T-helper 22 cell (primary cell): ENCODE results near the gene KCTD10.

Experiments
- DNase-seq: peaks from one replicate; pipeline ENCODE4 v3.0.0-alpha.2; 2020; ENCODE audit warnings: low read depth

The KCTD10 gene, protein sequence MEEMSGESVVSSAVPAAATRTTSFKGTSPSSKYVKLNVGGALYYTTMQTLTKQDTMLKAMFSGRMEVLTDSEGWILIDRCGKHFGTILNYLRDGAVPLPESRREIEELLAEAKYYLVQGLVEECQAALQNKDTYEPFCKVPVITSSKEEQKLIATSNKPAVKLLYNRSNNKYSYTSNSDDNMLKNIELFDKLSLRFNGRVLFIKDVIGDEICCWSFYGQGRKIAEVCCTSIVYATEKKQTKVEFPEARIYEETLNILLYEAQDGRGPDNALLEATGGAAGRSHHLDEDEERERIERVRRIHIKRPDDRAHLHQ

DNA sequence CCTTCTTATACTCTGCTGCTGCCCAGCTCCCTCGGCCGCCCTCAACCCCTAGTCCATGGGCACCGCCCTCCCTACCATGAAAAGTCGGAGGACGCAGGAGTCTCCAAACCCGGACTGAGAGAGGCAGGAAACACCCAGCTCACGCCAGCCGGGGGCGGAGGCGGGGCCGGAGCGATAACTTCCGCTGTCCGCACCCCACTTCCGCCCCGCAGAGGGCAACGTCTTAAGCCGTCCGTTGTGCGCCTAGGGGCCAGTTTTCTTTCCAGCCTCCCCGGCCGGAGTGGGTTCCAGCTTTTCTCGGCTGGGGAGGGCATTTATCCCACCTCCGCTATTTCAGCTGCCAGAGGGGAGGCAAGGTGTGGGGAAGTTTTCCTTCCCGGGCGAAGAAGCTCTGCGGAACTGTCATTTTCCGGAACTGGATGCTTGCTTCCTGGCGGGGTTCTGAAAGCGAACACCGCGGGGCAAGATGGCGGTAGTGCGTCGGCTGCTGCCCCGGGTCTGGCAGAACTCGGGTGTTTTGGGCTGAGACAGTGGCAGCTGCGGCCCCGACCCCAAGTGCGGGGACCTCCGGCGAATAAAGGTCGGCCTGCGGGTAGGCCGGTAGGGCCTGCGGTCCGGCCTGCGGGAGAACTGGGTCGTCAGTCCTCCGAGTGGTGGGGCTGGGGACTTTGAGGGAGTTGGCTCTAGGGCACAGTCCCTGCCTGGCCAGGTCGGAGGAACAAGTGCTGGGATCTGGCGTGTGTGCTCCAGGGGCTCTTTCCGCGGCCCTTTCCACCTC is at the start of gene KCTD10, which contains the start of gene UBE3B:
TSS of gene KCTD10 (minus strand) at position 116 of the 778 bp plus-strand sequence. CDS start at position 78, 38 bp downstream.
TSS of gene UBE3B (plus strand) at position 450 of the 778 bp plus-strand sequence. CDS start 5,918 bp downstream, outside the sequence.
- peak; percentile 74 for DNase-seq

GRCh38 chr12:109525279-109525585 is 48.1 kb upstream of the KCTD10 start:
- DNase-seq = no peak

DNA sequence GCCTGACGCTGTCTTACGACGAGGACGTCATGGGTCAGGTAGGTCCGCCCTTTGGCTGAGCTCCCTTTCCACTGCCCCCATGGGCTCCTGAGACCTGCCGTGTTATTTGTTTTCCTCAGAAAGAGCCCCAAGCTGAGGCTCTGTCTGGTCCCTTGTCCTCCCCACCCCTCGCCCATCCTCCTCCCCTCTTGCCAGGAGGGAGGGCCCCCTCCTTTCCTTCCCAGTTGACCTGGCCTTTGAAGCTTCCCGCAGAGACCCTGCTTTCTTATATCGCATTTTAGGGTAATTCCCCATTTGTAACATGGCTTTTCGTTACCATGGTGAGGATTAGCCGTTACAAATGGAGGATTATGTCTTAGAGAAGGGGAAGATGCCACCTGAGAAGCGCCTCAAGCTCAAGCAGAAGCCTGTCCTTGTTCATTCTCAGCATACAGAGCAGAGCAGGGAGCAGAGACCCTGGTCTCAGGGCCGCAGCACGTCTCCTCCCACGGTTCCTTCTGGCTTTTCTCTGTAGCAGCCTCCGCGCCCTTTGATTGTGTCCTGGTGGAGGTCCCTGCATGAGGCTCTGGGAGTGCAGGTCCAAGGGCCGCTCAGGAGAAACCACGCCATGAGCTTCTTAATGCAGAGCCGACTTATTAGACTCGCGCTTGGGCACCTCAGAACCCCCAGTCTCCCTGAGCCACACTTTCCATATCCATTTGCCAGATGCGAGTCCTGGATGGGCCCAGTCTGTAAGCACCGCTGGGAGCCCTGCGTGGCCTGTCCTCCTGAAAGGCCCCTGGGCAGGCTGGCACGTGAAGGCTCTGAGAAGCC is 47.6 kb upstream of the KCTD10 start:
- DNase-seq = no peak

GRCh38 chr12:109523504-109523903 is 46.4 kb upstream of the KCTD10 start:
- DNase-seq = no peak

GRCh38 chr12:109523071-109523470 is 46.0 kb upstream of the KCTD10 start:
- DNase-seq = no peak

- DNase-seq = no peak
Measured at GRCh38 chr12:109521831-109522230, 44.7 kb upstream of the KCTD10 start.

- DNase-seq = no peak
Measured at GRCh38 chr12:109519787-109520186, 42.7 kb upstream of the KCTD10 start.

DNA sequence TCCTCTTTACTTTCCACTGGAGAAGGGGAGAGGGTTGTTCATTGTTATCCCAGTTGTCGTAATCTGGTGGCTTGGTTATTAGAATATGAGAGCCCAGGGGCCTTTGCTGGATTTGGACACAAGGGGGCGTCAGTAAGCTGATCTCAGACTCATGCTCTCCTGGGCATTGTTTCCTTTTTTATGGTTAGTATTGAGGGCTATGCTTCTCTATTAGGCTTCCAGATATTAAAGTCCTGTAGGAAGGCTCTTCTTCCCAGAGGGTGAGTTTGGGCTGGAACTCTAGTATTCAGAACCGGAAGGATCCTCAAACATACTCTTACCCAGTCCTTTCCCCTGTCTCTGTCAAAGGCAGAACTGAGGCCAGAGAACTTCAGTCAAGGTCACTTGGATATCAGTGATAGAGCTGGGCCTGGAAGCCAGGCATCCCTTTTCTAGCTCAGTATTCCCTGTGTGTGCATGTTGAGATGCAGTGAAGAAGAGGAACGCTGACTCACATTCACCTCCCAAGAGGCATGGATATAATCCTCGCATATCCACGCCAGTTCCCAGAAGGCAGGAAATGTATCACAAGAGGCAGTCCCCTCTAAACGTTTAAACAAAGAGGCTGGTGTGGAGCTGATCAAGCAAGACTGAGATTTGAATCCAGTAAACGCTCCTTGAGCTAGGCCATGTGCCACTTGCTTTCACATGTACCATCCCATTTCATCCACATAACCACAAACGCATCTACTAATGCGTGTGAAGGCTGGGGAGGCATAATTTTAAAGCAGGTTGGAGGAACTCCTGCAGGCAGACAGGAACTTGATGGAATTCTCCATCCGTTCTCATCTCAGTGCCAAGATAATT is 41.9 kb upstream of the KCTD10 start:
- peak; percentile 5 for DNase-seq

DNA sequence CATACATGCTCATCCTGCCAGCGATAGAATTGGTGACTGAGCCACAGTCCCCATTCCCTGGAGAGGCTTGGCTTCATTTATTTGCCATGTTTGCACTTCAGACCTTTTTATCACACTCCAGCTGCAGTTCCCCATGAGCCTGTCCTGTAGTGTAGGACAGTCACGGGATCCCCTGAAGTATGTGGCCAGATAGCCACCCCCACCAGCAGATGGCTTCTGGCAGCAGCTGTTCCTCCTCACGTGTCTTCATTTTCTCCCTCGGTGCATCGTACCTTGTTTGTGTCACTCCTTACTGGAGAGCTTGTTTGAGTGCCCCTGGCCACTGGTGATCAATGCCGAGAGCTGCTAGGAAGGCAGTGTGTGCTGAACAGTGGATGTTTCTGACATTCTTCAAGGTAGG is 40.5 kb upstream of the KCTD10 start:
- DNase-seq = no peak

DNA sequence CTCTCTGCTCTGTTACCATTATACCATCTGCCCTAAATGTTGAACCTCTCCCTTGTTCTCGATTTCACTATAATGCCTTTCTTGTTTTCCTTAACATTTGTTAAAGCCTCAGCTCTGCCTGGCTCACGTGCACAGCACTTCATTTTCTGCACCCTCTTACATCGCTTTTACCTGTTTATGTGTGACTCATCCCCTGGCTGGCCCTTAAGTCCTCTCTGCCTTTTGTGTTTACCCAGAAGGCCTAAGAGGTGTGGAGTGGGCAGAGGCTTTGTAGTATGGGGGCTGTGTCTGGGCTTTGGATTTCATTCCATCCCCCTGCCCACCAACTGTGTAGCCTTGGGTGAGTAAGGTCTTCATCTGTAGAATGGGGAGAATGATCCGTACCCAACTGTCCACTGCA is 36.9 kb upstream of the KCTD10 start:
- no peak for DNase-seq

DNA sequence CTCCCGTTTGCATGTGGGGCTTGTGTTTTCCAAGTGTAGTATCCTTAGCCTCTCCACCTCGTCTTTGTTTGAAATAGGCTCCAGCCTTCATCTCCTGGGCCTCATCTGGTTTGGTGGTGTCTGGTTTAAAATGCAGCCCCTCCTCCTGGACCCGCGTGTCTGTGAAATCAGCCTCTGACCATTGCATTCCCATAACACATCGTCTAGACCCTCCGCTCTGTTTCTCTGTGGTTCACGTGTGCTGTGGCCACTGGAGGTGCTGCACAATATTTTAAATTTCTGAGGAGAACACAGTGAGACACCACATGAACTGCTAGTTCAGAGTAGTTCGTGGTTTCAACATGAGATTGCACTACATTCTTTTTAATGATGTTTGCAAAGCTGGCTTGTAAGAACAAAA is 36.0 kb upstream of the KCTD10 start:
- DNase-seq = no peak

GRCh38 chr12:109512608-109513007 is 35.5 kb upstream of the KCTD10 start:
- no peak for DNase-seq

DNA sequence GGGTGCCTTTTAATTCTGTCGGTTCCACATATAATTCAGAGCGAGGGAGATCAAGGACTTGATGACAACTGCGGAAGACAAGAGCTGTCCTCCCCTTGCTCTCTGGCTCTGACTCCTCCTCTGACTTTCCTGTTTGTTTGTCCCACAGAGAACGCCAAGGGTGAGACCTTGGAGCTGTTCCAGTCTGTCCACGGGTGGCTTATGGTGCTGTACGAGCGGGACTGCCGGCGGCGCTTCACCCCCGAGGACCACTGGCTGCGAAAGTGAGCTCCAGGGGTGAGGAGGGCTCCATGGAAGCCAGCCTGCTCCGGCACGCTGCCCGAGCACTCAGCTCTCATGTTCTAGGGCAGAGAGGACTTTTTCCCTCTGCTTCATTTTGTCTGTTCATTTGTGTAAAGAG is 33.1 kb upstream of the KCTD10 start:
- no peak for DNase-seq

GRCh38 chr12:109504068-109504467 is 27.0 kb upstream of the KCTD10 start:
- no peak for DNase-seq

DNA sequence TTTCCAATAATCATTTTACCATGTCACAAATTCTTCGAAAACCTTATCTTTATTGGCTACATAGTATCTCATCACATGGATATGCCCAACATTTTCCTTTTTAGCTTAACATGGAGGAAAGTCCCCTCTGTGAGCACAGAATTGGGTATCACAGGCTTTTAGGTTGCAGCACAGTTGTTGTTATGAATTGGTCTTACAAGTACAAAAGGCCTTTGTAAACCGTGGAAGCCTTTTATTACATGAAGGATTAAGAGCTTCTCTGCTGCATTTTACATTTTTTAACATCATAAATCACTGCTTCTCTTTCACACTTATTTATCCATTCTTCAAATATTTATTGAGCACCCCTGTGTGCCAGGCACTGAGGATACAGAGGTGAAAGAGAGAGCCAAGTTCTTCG is 26.5 kb upstream of the KCTD10 start:
- no peak for DNase-seq

DNA sequence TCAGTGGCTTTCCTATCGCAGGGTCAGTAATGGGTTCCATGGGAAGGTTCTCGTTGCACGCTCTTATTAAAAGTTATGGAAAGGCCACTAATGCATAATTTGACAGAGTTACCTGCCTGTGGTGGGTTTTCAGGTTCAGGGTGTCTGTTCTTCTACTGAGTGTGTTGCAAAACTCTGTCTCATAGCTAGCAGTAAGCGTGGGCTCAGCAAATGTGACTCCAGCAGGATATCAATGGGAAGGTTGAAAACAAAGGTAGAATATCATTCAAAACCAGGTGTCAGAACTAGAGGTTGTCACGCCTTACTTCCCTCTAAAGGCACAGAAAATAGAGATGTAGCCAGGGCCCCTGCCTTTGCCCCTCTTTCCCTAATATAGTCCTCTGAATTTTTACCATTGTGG is 25.2 kb upstream of the KCTD10 start:
- no peak for DNase-seq

- no peak for DNase-seq
Measured at GRCh38 chr12:109501299-109501698, 24.2 kb upstream of the KCTD10 start.

DNA sequence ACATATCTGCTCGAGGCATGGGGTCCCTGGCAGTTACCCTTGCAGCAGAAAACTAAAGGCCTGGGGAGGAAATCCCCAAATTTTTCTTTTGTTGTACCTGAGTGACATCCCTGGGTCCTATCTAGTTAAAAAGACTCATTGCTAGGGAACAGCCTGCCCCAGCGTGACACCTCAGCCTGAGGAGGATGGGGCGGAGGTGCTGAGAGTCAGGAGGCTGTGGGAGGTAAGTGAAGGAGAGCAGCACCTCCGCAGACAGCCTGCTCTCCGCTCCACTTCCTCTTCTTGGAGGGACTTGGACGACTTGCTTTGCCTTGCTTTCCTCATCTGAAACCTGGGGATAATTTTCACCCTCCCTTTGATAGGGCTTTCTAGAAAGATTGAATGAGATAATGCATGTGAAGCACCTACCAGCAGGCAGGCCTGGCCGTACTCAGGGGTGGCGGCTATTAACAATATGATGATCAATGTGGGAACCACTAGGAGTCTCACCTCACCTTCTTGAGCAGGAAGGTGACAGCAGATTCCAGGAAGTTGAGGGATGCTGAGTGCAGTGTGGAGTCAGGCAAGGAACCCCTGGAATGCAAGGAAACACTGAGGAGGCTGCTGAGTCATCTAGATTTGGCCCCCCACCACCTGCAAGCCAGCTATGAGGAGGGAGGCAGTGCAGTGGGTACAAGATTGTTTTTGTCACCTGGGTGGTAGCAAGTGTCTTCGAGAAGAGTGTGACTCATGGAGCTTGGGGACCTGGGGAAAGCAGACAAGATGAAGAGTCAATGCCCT is 23.5 kb upstream of the KCTD10 start:
- no peak for DNase-seq

- no peak for DNase-seq
Measured at GRCh38 chr12:109497675-109498074, 20.6 kb upstream of the KCTD10 start.

DNA sequence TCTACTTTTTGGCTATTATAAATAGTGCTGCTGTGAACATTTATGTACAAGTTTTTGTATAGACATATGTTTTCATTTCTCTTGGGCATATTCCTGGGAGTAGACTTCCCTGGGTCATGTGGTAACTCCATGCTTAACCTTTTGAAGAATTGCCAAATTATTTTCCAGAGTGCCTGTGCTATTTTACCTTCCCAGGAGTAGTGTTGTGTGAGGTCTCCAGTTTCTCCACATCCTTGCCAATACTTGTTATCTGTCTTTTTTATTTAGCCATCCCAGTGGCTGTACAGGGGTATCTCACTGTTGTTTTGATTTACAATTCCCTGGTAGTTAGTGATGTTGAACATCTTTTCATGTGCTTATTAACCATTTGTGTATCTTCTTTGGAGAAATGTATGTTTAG is 19.2 kb upstream of the KCTD10 start:
- DNase-seq = no peak

GRCh38 chr12:109495012-109495411 is 17.9 kb upstream of the KCTD10 start:
- no peak for DNase-seq
